Activated T-helper 17 cell treated with anti-CD3 and anti-CD28 coated beads, Interleukin-2, amount 50 U/mL, for 72 hours (primary cell): Measurements from ENCODE around the gene NMB. TPM values are rescaled to one million over a fixed set of nuclear protein-coding genes. Genes with fewer than 3 reads are reported as not detected.
A peak's percentile ranks its signal among the peaks of the same experiment; 100 is the strongest.

Source experiments
- ATAC-seq: fragments of 150-1000 bp; cut with Tn5 transposase; replicated peaks from 2 replicates; pipeline ENCODE4 v1.10.0; 2021; ENCODE audit warnings: mild to moderate bottlenecking, moderate library complexity
- H3K27ac Mint-ChIP-seq: one replicate; pipeline ENCODE4 v1.8.0; 2022; ENCODE audit warnings: mixed read lengths
- H3K27me3 Mint-ChIP-seq: one replicate; pipeline ENCODE4 v1.8.0; 2022; ENCODE audit warnings: mixed read lengths
- H3K36me3 Mint-ChIP-seq: one replicate; pipeline ENCODE4 v1.8.0; 2022; ENCODE audit warnings: low read depth, mild to moderate bottlenecking, mixed read lengths
- H3K4me1 Mint-ChIP-seq: one replicate; pipeline ENCODE4 v1.8.0; 2022; ENCODE audit warnings: mixed read lengths
- H3K4me3 Mint-ChIP-seq: one replicate; pipeline ENCODE4 v1.8.0; 2022; ENCODE audit warnings: mild to moderate bottlenecking, mixed read lengths
- H3K9me3 Mint-ChIP-seq: one replicate; pipeline ENCODE4 v1.8.0; 2022; ENCODE audit warnings: mixed read lengths
- total RNA-seq, 2 donors: library from RNA; stranded (reverse); gene quantifications; one replicate each; pipeline ENCODE4 v1.2.3, GENCODE V29; 2022

NMB gene
- total RNA-seq, 2 donors from 2014 or later = 7.8 TPM

DNA sequence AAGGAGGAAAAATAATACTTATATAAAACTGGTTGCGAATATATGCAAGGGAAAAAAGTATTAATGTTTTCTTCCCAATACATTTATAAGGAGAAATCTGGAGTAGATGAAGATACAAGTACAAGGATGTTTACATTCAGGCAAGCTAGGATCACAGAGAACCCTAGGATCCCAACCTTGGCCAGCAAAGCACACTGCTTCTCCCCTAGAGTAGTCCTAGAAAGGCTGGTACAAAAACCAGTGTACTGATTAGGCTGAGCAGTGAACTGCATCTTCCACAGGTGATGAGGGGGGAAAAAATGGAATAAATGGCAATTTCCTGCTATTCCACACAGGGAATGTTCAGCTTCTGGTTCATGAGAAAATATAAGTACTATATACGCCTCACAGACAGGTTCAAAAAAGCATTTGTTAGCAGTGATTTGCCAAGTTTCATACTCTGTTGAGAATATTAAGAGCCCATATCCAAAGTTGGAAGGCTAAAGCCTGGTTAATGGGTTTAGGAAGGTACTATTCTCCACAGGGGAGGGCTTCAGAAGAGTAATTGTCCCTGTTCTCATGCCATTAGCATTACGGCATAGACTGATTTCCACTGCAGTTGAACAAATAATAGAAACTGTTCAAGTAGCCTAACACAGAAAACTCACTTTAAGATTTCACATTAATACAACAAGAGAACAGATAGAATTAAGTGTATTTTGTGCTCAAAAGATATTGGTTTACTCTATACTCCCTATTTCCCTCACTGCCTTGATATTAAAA lies 10.4 kb upstream of the NMB start:
- ATAC-seq = no peak
- Mint-ChIP-seq H3K27me3 (no peaks in the 10 kb centered on the region), H3K9me3 (no peaks in the 10 kb centered on the region), H3K4me1 (peaks cover 43% of the 10 kb centered on the region), H3K4me3 (peak overlapping the region; percentile 53), H3K27ac (peak overlapping the region; percentile 92), H3K36me3 (peaks cover 93% of the 10 kb centered on the region)

DNA sequence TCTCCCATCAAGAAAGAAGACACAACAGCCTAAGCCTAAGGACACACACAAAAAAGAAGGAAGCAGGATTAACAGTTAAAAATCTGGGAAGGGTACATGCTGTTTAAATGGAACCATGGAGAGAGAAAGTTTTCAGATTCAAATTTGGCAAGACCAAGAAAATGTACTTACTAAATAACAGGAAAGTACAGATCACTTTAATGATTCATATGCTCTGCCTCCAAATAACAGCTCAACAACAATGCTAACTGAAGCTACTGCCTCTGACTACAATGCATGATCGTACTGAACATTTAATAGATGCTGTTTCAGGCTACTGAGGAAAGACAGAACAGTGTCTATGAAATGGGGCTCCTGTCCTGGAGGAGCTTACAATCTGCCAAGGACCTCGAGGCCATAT lies 8.4 kb upstream of the NMB start:
- peak; percentile 26 for ATAC-seq
- Mint-ChIP-seq H3K4me3 (no peak overlapping the region), H3K27ac (peak overlapping the region; percentile 40), H3K36me3 (peaks cover 85% of the 10 kb centered on the region), H3K27me3 (no peaks in the 10 kb centered on the region), H3K9me3 (no peaks in the 10 kb centered on the region), H3K4me1 (peaks cover 37% of the 10 kb centered on the region)

DNA sequence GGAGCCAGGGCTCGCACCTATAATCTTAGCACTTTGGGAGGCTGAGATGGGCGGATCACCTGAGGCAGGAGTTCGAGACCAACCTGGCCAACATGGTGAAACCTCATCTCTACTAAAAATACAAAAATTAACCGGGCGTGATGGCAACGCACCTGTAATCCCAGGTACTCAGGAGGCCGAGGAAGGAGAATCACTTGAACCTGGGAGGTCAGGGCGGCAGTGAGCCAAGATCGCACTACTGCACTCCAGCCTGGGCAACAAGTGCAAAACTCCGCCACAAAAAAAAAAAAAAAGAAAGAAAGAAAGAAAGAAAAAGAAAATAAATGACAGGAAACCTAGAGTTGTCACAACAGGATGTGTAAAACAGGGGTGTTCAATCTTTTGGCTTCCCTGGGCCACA lies 3.0 kb upstream of the NMB start:
- Mint-ChIP-seq H3K4me3 (no peak overlapping the region), H3K9me3 (no peaks in the 10 kb centered on the region), H3K27ac (no peak overlapping the region), H3K27me3 (no peaks in the 10 kb centered on the region), H3K4me1 (peaks cover 7% of the 10 kb centered on the region), H3K36me3 (peaks cover 40% of the 10 kb centered on the region)
- no peak for ATAC-seq

DNA sequence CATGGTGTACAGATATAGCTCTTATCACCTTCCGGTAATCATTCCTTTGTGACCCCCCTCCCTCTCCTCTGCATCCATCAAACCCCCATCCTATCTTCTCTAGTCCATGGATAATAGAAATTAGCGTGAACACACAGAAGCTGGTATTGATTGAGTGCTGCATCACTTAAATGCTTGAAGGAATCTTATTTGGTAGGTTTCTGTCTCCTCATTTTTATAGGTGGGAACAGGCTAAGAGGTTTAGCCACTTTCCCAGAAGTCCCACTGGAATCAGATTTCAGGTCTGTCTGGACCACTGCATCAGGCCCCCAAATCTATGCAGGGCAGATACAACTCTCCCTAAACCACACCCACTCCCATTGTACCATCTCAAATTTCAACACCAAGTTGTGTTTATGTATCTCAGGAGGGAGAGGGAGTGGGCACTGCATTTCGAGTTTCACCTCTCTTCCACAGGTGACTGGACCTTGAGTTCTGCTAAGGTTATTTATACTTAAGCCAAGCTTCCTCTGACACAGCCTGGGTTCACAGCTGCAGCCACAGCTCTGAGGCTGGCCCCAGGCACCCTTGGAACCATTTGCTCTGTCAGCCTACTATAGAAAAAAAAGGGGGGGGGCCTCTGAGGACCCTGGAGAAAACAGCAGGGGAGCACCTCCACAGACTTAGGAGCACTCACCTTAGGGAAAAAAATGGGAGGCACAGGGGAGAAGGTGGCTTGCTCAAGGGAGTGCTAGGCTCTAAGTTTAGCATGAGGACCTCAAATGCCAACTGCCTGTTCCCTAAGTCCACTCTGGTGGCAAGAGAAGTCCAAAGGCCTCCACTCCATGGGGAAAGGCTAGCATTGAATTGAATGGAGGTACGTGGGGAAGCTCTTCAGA lies 2.1 kb upstream of the NMB start:
- Mint-ChIP-seq H3K36me3 (peaks cover 32% of the 10 kb centered on the region), H3K27ac (no peak overlapping the region), H3K27me3 (no peaks in the 10 kb centered on the region), H3K4me3 (no peak overlapping the region), H3K4me1 (peaks cover 12% of the 10 kb centered on the region), H3K9me3 (no peaks in the 10 kb centered on the region)
- ATAC-seq = no peak

DNA sequence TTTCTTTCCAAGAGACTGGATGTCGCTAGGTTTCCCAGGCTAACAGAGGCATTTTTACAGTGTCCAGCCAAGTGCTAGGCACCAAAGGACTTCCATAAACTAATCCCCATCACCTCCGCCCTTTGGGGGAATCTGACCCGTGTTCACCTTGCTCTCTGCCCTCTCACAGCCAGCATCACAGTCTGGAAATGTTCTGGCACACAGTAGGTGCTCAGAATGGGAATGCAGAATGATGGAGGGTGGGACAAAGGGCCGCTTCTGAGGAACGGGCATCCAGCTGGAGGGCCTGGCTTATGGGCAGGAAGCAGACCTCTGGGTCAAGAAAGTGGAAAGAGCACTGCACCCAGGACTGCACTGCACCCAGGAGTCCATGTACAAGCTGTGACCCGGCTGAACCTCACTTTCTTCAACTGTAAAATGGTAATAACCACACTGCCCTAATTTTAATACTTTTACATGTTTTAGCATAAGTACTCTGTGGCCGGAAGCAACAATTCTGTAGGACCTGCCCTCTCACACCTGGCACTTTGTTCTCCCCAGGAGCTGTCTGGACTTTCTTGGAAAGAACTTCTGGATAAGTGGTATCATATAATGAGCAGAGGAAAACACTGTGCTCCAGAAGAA lies 901 bp upstream of the NMB start:
- H3K9me3 Mint-ChIP-seq = no peaks in the 10 kb centered on the region
- H3K4me1 Mint-ChIP-seq = peaks cover 17% of the 10 kb centered on the region
- peaks cover 23% of the 10 kb centered on the region for H3K36me3 Mint-ChIP-seq
- ATAC-seq = no peak
- no peaks in the 10 kb centered on the region for H3K27me3 Mint-ChIP-seq
- peak overlapping the region; percentile 6 for H3K27ac Mint-ChIP-seq
- peak overlapping the region; percentile 72 for H3K4me3 Mint-ChIP-seq

DNA sequence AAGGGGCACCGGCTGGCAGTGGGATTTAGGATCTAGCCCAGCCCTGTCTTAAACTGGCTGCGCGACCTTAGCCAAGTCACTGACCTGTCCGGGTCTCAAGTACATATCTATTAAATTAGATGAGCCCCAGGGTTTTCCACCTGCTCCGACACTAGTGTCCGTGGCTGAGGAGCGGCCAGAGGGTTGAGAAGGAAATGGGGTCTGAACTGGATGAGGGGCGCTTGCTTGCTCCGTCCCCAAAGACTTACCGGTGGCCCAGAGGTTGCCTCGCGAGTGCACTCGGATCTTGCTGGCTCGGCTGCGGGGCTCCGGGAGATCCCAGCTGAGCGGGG lies 285 bp downstream of the NMB start:
- Mint-ChIP-seq H3K9me3 (no peaks in the 10 kb centered on the region), H3K4me1 (peaks cover 17% of the 10 kb centered on the region), H3K36me3 (peaks cover 24% of the 10 kb centered on the region), H3K4me3 (peak overlapping the region; percentile 72), H3K27me3 (no peaks in the 10 kb centered on the region), H3K27ac (peak overlapping the region; percentile 67)
- ATAC-seq = no peak

DNA sequence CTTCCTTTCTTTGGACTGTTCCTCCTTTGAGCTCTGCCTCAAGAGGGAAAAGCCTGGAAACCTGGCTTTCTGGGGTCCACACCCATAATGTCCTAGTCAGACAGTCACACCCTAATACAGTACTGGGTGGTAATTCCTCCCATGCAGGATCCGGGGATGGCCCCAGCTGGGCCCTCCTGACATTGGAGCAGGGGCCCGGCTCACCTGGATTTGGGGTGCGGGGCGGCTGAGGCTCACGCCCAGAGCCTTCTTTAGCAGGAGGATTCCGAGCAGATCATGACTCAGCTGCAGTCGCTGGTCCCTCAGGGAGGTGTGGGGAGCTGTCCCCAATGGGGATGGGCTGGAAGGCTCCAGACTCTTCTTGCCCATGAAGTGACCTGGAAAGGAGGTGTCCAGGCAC lies 1.0 kb downstream of the NMB start:
- peaks cover 23% of the 10 kb centered on the region for H3K4me1 Mint-ChIP-seq
- H3K36me3 Mint-ChIP-seq = peaks cover 26% of the 10 kb centered on the region

DNA sequence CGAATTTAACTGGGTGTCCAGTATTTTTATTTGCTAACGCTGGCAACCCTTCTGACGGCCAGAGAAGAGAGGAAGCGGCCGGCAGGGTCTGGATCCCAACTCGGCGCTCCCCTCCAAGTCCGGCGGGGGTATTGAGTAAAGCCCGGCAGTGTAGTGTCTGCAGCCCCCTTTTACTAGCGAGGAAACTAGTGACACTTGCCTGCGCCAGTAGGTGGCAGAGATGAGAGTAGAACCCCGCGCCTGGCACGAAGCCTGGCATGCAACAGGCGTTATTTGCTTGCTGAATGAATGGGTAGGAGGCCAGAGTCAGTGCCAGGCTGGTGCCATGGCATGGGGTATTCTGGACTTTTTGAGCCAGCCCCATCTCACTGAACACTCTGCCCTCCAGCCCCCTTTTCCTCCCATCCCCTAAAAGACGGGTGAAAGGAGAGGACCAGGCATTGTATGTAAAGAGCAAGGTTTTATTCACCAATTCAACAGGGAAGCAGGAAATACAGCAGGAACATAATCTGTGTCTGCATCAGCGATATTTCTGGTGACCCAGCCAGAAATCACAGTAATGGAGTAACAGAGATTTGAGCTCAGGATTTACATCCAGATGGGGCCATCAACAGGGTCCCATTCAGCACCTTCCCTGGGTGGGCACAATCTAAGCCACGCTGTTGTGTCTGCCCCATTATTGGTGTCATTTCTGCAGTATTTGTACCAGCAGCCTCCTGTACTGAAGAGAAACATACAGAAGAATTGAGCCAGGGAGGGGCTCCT lies 3.1 kb downstream of the NMB start:
- no peaks in the 10 kb centered on the region for H3K27me3 Mint-ChIP-seq
- peak overlapping the region; percentile 93 for H3K4me3 Mint-ChIP-seq
- peak overlapping the region; percentile 96 for H3K27ac Mint-ChIP-seq

More for the DNA sequence above, 1.0 kb downstream of the NMB start:
- Mint-ChIP-seq H3K27ac (peak overlapping the region; percentile 67), H3K9me3 (no peaks in the 10 kb centered on the region), H3K27me3 (no peaks in the 10 kb centered on the region), H3K4me3 (peak overlapping the region; percentile 72)
- ATAC-seq = no peak

DNA sequence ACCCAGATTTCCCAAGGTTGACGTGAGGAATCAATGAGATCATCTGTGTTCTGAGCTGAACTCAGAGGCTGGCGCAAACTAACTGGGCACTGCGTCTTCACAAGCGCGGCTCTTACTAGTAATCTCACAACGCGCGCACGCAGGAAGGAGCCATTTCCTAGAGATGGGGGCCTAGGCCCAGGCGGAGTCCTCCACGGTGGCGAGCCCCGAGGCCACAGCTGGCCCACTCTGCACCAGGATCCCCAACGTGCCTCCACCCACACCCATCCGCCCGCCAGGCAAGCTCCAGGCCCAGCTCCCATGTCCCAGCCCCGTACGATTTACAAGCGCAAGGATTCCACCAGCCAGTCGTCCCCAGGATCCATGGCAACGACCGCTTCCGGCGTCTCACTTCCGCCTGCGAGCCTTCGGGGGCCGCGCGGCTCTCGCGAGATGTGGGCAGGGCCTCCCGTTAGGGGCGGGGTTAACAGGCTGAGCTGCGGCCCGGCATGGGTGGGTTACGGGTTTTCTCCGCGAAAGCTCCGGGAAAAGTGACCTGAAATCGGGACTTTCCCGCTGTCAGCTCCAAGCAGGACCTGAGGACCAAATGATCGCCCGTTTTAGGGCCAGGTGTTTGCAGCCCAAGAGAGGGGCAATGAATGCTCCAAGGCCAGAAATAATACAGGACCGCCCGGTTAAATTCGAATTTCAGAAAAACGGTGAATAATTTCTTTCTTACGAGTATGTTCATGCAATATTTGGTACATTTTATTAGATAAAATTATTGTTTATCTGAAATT lies 3.9 kb downstream of the NMB start, which contains the start of gene WDR73:
WDR73 (minus strand) TSS at position 374 of the 779 bp plus-strand sequence; CDS start at position 365, 9 bp downstream.
- Mint-ChIP-seq H3K4me3 (peak within 1 kb of the TSS; percentile 93), H3K27me3 (no peaks in the 10 kb centered on the region), H3K4me1 (peaks cover 32% of the 10 kb centered on the region), H3K9me3 (no peaks in the 10 kb centered on the region), H3K36me3 (peaks cover 41% of the 10 kb centered on the region), H3K27ac (peak within 1 kb of the TSS; percentile 96)
- ATAC-seq = peak; percentile 87

More for the DNA sequence above, 3.1 kb downstream of the NMB start:
- peak; percentile 59 for ATAC-seq
- H3K4me1 Mint-ChIP-seq = peaks cover 30% of the 10 kb centered on the region
- no peaks in the 10 kb centered on the region for H3K9me3 Mint-ChIP-seq
- H3K36me3 Mint-ChIP-seq = peaks cover 33% of the 10 kb centered on the region

DNA sequence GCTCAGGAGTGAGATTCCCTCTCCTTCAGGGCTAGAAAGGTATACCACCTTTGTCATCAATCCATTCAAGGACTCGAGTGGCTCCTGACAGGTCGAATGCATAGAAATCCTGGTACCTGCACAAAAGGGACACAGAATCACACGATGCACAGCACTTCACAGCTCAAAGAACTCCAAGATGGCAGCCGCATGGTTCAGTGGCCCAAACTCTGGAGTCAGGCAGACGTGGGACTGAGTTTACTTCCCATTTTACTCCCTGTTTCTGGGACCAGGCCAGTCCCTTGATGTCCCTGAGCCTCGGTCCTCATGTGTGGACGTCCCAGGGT lies 4.5 kb downstream of the NMB start:
- H3K4me3 Mint-ChIP-seq = peak overlapping the region; percentile 93
- H3K4me1 Mint-ChIP-seq = peaks cover 35% of the 10 kb centered on the region
- no peaks in the 10 kb centered on the region for H3K9me3 Mint-ChIP-seq
- ATAC-seq = no peak
- H3K27me3 Mint-ChIP-seq = no peaks in the 10 kb centered on the region
- H3K27ac Mint-ChIP-seq = peak overlapping the region; percentile 96
- H3K36me3 Mint-ChIP-seq = peaks cover 46% of the 10 kb centered on the region

DNA sequence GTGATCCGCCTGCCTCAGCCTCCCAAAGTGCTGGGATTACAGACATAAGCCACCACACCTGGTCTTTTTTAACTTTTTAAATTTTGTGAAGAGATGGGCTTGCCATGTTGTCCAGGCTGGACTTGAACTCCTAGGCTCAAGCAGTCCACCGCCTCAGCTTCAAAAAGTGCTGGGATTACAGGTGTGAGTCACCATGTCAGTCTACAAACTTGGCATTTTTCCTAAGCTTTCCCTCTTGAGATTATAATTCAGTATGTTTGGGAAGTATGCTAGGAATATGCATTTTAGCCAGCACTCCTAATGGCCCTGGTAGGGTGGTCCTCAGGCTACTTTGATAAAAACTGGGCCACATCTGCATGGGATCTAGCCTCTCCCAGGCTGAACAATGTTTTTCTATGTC lies 8.3 kb downstream of the NMB start:
- Mint-ChIP-seq H3K9me3 (no peaks in the 10 kb centered on the region), H3K27me3 (no peaks in the 10 kb centered on the region), H3K36me3 (peaks cover 85% of the 10 kb centered on the region), H3K4me1 (peaks cover 23% of the 10 kb centered on the region), H3K4me3 (no peak overlapping the region), H3K27ac (no peak overlapping the region)
- no peak for ATAC-seq

DNA sequence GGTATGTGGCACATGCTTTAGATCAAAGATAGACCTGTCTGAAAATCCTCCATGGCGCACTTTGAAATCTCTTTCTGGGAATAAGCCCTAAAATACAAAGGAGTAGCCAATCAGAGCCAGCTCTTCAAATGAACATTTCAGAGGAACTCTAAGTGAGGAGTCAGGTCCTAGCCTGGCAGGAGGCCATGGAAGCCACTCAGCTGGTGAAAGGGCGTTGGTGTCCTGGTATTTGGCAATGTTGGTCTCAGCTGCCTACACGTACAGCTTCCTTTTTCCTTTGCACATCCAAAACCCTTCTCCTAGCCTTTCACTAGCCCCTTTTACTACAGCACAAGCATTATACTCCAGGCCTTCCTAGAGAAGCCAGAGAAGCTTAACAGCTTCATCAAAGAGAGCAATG lies 9.5 kb downstream of the NMB start:
- Mint-ChIP-seq H3K4me1 (peaks cover 23% of the 10 kb centered on the region), H3K36me3 (peaks cover 89% of the 10 kb centered on the region), H3K27ac (peak overlapping the region; percentile 18), H3K4me3 (no peak overlapping the region), H3K9me3 (no peaks in the 10 kb centered on the region), H3K27me3 (no peaks in the 10 kb centered on the region)
- ATAC-seq = no peak

DNA sequence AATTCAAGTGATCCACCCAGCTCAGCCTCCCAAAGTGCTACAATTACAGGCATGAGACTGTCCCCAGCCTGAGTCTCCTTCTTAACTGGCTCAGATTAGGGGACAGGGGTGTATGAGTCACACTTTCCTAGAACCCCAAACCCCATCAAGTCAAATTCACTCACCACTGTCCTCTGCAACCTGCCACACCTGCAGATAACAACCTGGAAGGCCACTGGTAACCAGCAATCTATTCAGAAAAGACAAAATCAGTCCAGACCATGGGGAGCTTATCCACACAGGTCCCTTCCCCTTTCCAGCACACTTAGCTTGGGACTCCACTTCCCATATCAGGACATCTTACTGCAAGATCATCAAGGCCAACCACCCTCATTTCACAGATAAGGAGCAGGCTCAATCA lies 10.3 kb downstream of the NMB start:
- H3K4me1 Mint-ChIP-seq = peaks cover 23% of the 10 kb centered on the region
- H3K27ac Mint-ChIP-seq = peak overlapping the region; percentile 18
- H3K36me3 Mint-ChIP-seq = peaks cover 97% of the 10 kb centered on the region
- H3K4me3 Mint-ChIP-seq = no peak overlapping the region
- no peaks in the 10 kb centered on the region for H3K27me3 Mint-ChIP-seq
- ATAC-seq = peak; percentile 49
- no peaks in the 10 kb centered on the region for H3K9me3 Mint-ChIP-seq
